Glutamatergic neuron (in vitro differentiated cells): Measurements from ENCODE around the gene C17orf50. TPM values are rescaled to one million over a fixed set of nuclear protein-coding genes. Genes with fewer than 3 reads are reported as not detected.
A peak's percentile ranks its signal among the peaks of the same experiment; 100 is the strongest.
"Not testable (repeated sequence)": the region's sequence is repeated elsewhere in the genome, so short reads cannot be mapped to it uniquely, and the experiment has no call there.

Experiments
- DNase-seq: peaks from one replicate; pipeline ENCODE4 v3.0.0; 2022
- H3K27ac Mint-ChIP-seq: one replicate; pipeline ENCODE4 v1.8.0; 2020; ENCODE audit warnings: mild to moderate bottlenecking, mixed read lengths, inconsistent platforms; ENCODE audit not compliant: unreplicated experiment
- H3K27me3 Mint-ChIP-seq: one replicate; pipeline ENCODE4 v1.8.0; 2020; ENCODE audit warnings: mild to moderate bottlenecking, moderate library complexity, mixed read lengths, inconsistent platforms; ENCODE audit not compliant: unreplicated experiment
- H3K36me3 Mint-ChIP-seq: one replicate; pipeline ENCODE4 v1.8.0; 2020; ENCODE audit warnings: mild to moderate bottlenecking, mixed read lengths, inconsistent platforms; ENCODE audit not compliant: unreplicated experiment
- H3K4me1 Mint-ChIP-seq: one replicate; pipeline ENCODE4 v1.8.0; 2020; ENCODE audit warnings: mild to moderate bottlenecking, low read depth, mixed read lengths, inconsistent platforms; ENCODE audit not compliant: unreplicated experiment
- H3K4me3 Mint-ChIP-seq: one replicate; pipeline ENCODE4 v1.8.0; 2020; ENCODE audit warnings: mild to moderate bottlenecking, mixed read lengths, inconsistent platforms; ENCODE audit not compliant: unreplicated experiment
- H3K9me3 Mint-ChIP-seq: one replicate; pipeline ENCODE4 v1.8.0; 2020; ENCODE audit warnings: mild to moderate bottlenecking, moderate library complexity, mixed read lengths, inconsistent platforms; ENCODE audit not compliant: unreplicated experiment
- CTCF ChIP-seq: fragments of 200-600 bp; sonication (generic); IDR thresholded peaks from one replicate; pipeline ENCODE4 v1.5.0; 2021; ENCODE audit not compliant: partially characterized antibody, unreplicated experiment
- total RNA-seq: library from RNA; stranded (reverse); fragmentation: NEBNext Ultra II Directional; extraction: Animal tissue kit (Norgen Biotek cat#: 25700); gene quantifications from one replicate; pipeline ENCODE4 v1.2.1, GENCODE V29; 2021; ENCODE audit not compliant: unreplicated experiment

C17orf50 gene
- total RNA-seq, 1 donor from 2014 or later, result not detected

GRCh38 chr17:35750526-35751395 is 9.9 kb upstream of the C17orf50 start:
- peaks cover 8% of the 10 kb centered on the region for H3K4me1 Mint-ChIP-seq
- no peaks in the 10 kb centered on the region for H3K36me3 Mint-ChIP-seq
- peaks cover 9% of the 10 kb centered on the region for H3K9me3 Mint-ChIP-seq
- no peak for TF ChIP-seq CTCF
- H3K27ac Mint-ChIP-seq, result no peak overlapping the region
- H3K27me3 Mint-ChIP-seq, result peaks cover 8% of the 10 kb centered on the region
- H3K4me3 Mint-ChIP-seq, result peak overlapping the region; percentile 61
- DNase-seq, result no peak

DNA sequence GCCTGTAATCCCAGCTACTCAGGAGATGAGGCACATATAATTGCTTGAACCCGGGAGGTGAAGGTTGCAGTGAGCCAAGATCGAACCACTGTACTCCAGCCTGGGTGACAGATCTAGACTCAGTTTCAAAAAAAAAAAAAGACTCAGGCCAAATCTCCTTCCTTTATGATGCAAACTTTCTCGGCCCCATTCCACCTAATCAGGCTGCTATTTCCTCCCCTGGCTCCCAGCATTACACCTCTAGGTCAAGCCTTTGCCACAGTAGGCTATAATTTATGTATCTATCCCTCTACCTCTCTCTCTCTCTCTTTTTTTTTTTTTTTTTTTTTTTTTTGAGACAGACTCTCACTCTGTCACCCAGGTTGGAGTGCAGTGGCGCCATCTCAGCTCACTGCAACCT is 9.1 kb upstream of the C17orf50 start:
- not testable (repeated sequence) for H3K27me3 Mint-ChIP-seq, H3K4me3 Mint-ChIP-seq, H3K9me3 Mint-ChIP-seq, H3K27ac Mint-ChIP-seq, DNase-seq, H3K36me3 Mint-ChIP-seq, H3K4me1 Mint-ChIP-seq

DNA sequence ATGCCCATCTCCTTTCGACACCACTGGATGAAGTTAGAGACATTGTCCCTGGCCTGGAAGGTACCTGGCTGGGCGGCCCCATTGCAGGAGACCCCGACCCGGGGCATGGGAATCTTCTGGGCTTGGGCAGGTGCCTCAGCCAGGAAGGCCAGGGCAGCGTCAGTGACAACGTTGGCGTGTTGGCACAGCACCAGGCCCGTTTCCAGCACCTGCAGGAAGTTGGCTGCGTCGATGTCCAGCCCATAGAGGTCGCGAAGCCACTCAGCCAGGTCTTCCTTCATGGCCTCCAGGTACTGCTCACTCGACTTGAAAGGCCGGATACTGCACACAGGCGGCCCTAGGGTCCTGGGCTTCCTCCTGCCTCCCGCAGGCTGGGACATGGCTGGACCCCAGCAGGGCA is 8.2 kb upstream of the C17orf50 start:
- no peak for TF ChIP-seq CTCF
- H3K27ac Mint-ChIP-seq, result no peak overlapping the region
- H3K4me3 Mint-ChIP-seq, result no peak overlapping the region
- no peaks in the 10 kb centered on the region for H3K36me3 Mint-ChIP-seq
- H3K4me1 Mint-ChIP-seq, result peaks cover 8% of the 10 kb centered on the region
- peaks cover 7% of the 10 kb centered on the region for H3K27me3 Mint-ChIP-seq
- no peak for DNase-seq
- H3K9me3 Mint-ChIP-seq, result peaks cover 6% of the 10 kb centered on the region

GRCh38 chr17:35752945-35753764 is 7.5 kb upstream of the C17orf50 start, which contains the start of gene GAS2L2:
Gene GAS2L2, minus strand, starts transcription at chr17:35753239. Its CDS starts 389 bp downstream, at chr17:35752850.
- Mint-ChIP-seq H3K4me1 (peaks cover 8% of the 10 kb centered on the region), H3K4me3 (no peak within 1 kb of the TSS), H3K27ac (no peak within 1 kb of the TSS), H3K36me3 (no peaks in the 10 kb centered on the region), H3K27me3 (peaks cover 7% of the 10 kb centered on the region), H3K9me3 (peaks cover 4% of the 10 kb centered on the region)
- TF ChIP-seq CTCF, result no peak
- no peak for DNase-seq

- no peak overlapping the region for H3K27ac Mint-ChIP-seq
- no peaks in the 10 kb centered on the region for H3K4me1 Mint-ChIP-seq
- DNase-seq, result no peak
- H3K4me3 Mint-ChIP-seq, result no peak overlapping the region
- peaks cover 3% of the 10 kb centered on the region for H3K36me3 Mint-ChIP-seq
- TF ChIP-seq CTCF, result no peak
- peaks cover 4% of the 10 kb centered on the region for H3K9me3 Mint-ChIP-seq
- H3K27me3 Mint-ChIP-seq, result peaks cover 3% of the 10 kb centered on the region
Observed at GRCh38 chr17:35757243-35757642, 3.4 kb upstream of the C17orf50 start.
